NK-92 (cell line): ENCODE data around the gene SNX1.
A peak's percentile ranks its signal among the peaks of the same experiment; 100 is the strongest.

ENCODE experiments used
- DNase-seq: peaks from one replicate; lab custom pipeline; 2025; ENCODE audit not compliant: unreplicated experiment; lab: John Stamatoyannopoulos, UW

The SNX1 gene

GRCh38 chr15:64144565-64145281 is 48.9 kb downstream of the SNX1 start:
- DNase-seq = no peak

- DNase-seq = no peak
These were observed 50.3 kb downstream of the SNX1 start for GRCh38 chr15:64146041-64146440.

GRCh38 chr15:64146520-64146884 is 50.7 kb downstream of the SNX1 start:
- DNase-seq = no peak

- no peak for DNase-seq
These were observed 51.3 kb downstream of the SNX1 start for GRCh38 chr15:64146885-64147681.

- no peak for DNase-seq
These were observed 52.4 kb downstream of the SNX1 start for GRCh38 chr15:64148168-64148567.

- no peak for DNase-seq
These were observed 52.8 kb downstream of the SNX1 start for GRCh38 chr15:64148581-64148980.

- no peak for DNase-seq
These were observed 53.6 kb downstream of the SNX1 start for GRCh38 chr15:64149424-64149823.

GRCh38 chr15:64149893-64150578 is 54.3 kb downstream of the SNX1 start:
- DNase-seq = no peak

- no peak for DNase-seq
These were observed 56.1 kb downstream of the SNX1 start, which contains the start of gene SNX22 for GRCh38 chr15:64151727-64152506. SNX22 (plus strand) TSS chr15:64151731; CDS start chr15:64151776, 45 bp downstream.

- no peak for DNase-seq
These were observed 57.0 kb downstream of the SNX1 start for GRCh38 chr15:64152507-64153387.

- DNase-seq = peak; percentile 17
These were observed 57.9 kb downstream of the SNX1 start for GRCh38 chr15:64153480-64154367.

- no peak for DNase-seq
These were observed 60.2 kb downstream of the SNX1 start for GRCh38 chr15:64155802-64156651.

GRCh38 chr15:64156652-64157331 is 61.0 kb downstream of the SNX1 start:
- DNase-seq = no peak

- no peak for DNase-seq
These were observed 61.9 kb downstream of the SNX1 start for GRCh38 chr15:64157599-64158125.

- DNase-seq = no peak
These were observed 62.8 kb downstream of the SNX1 start for GRCh38 chr15:64158363-64159134.

GRCh38 chr15:64161688-64162477 is 66.1 kb downstream of the SNX1 start:
- no peak for DNase-seq
